Measurements from ENCODE around the gene LRRC59.
"Not testable (repeated sequence)": the region's sequence is repeated elsewhere in the genome, so short reads cannot be mapped to it uniquely, and the experiment has no call there.

- TF ChIP-seq CTCF (IDR thresholded peaks at IDR 0.05; ENCODE audit: low read depth, low read length, missing input control); YY1 (IDR thresholded peaks at IDR 0.05); RXRA (IDR thresholded peaks at IDR 0.05); REST (IDR thresholded peaks at IDR 0.05); TAF1 (conservative IDR thresholded peaks at IDR 0.05); HNF4A (conservative IDR thresholded peaks at IDR 0.05); SP1 (IDR thresholded peaks at IDR 0.05); EGR1 (IDR thresholded peaks at IDR 0.05; ENCODE audit: low read depth in 2 of 2); GABPA (IDR thresholded peaks at IDR 0.05 in 1 of 2, conservative IDR thresholded peaks at IDR 0.05 in 1 of 2); FOXA2 (IDR thresholded peaks at IDR 0.05); ATF3 (IDR thresholded peaks at IDR 0.05); JUND (IDR thresholded peaks at IDR 0.05); HNF4G (IDR thresholded peaks at IDR 0.05); RAD21 (IDR thresholded peaks at IDR 0.05): not testable (repeated sequence)
These were observed 22.3 kb upstream of the LRRC59 start for GRCh38 chr17:50419577-50419976.

All from liver (tissue), 3 donors.